ENCODE data around the gene XPNPEP3.
A peak's percentile ranks its signal among the peaks of the same experiment; 100 is the strongest.

Gene XPNPEP3

DNA sequence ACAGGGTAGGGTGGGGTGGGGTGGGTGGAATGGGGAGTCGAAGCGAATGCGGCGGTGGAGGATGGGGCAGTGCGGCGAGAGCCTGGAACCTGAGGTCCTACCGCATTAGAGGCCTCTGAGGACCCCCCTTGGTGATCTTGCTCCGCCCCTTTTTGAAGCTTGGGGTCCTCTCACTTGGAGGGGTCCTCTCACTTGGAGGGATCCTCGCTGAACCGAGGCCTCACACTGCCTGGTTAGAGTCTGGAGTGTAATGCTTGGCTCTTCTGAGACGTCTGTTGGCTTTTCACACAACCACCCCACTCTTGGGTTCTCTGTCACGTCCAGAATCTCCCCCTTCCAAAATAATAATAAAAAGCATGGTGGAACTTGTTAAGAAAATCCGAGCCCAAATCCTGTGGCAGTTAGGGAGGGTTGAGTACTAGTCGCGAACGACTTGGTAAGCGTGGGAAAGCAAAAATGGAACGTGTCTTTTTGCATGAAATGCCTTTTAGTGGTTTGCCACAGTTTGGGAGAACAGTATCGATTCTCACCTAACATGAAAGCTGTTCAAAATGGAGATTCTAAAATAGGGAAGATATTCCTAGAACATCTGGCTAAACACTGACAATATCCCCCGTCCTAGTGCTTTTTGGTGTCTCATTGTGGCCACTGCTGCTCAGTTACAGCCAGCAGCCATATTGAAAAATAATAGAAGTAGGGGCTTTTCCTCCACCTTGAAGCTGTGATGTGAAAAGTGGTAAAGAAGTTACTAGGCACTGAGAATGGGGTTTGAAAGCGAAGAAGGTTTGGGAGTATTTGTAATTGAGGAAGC is 95.1 kb downstream of the XPNPEP3 start:
- DNase-seq (ENCODE audit: extremely low read depth, low read depth): no peak
- TF ChIP-seq, protein P1, sequence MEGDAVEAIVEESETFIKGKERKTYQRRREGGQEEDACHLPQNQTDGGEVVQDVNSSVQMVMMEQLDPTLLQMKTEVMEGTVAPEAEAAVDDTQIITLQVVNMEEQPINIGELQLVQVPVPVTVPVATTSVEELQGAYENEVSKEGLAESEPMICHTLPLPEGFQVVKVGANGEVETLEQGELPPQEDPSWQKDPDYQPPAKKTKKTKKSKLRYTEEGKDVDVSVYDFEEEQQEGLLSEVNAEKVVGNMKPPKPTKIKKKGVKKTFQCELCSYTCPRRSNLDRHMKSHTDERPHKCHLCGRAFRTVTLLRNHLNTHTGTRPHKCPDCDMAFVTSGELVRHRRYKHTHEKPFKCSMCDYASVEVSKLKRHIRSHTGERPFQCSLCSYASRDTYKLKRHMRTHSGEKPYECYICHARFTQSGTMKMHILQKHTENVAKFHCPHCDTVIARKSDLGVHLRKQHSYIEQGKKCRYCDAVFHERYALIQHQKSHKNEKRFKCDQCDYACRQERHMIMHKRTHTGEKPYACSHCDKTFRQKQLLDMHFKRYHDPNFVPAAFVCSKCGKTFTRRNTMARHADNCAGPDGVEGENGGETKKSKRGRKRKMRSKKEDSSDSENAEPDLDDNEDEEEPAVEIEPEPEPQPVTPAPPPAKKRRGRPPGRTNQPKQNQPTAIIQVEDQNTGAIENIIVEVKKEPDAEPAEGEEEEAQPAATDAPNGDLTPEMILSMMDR (IDR thresholded peaks at IDR 0.05; ENCODE audit: low read depth, low read length): no peak

DNA sequence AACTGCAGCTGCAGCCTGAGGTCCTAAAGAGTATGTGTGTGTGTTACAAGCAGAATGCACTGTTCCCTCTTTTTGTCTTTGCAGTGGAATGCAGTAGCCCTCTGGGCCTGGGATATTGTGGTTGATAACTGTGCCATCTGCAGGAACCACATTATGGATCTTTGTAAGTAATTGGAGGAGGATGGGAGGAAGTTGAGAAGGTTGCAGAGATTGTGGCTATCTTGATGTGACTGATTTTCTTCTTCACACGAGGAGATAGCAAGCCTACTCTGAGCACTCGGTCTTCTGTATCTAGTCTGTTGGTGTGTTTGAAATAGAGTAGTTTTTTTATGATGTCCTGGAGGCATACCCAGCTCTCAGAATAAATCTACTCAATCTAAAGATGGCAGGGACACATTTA is 96.5 kb downstream of the XPNPEP3 start:
- DNase-seq (ENCODE audit: extremely low read depth, low read depth): no peak
- TF ChIP-seq, protein P1 (IDR thresholded peaks at IDR 0.05; ENCODE audit: low read depth, low read length): no peak

DNA sequence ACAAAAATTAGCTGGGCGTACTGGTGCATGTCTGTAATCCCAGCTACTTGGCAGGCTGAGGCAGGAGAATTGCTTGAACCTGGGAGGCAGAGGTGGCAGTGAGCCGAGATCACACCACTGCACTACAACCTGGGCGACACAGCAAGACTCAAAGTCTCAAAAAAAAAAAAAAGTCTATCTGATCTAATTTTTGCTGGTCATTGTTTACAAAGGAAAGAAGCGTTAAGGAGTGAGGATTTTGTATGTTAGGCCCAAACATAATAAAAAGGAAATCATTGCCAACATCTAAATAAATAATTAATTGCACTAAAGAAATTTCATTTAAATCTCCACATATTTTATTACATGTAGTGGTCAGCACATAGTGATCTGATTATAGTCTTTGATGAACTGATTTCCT is 97.2 kb downstream of the XPNPEP3 start:
- TF ChIP-seq, protein P1 (IDR thresholded peaks at IDR 0.05; ENCODE audit: low read depth, low read length): no peak
- no peak for DNase-seq (ENCODE audit: extremely low read depth, low read depth)

DNA sequence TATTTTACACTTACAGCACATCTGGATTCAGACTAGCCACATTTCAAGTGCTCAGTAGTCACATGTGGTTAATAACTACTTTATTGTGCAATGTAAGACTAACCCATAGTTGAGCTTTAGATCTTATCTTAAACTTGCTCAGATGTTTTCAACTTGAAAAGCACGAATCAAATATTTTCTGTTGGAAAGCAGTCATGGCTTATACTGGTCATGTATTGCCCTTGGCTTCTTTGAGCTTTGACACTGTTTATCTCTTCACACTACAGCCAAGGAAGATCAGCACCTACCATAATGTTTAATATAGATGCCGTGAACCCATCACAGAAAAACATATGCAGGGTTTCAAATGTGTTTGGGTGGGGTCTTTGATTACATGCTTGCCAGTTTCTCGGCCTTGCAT is 98.6 kb downstream of the XPNPEP3 start:
- TF ChIP-seq, protein P1 (IDR thresholded peaks at IDR 0.05; ENCODE audit: low read depth, low read length): no peak
- peak; percentile 20 for DNase-seq (ENCODE audit: extremely low read depth, low read depth)

DNA sequence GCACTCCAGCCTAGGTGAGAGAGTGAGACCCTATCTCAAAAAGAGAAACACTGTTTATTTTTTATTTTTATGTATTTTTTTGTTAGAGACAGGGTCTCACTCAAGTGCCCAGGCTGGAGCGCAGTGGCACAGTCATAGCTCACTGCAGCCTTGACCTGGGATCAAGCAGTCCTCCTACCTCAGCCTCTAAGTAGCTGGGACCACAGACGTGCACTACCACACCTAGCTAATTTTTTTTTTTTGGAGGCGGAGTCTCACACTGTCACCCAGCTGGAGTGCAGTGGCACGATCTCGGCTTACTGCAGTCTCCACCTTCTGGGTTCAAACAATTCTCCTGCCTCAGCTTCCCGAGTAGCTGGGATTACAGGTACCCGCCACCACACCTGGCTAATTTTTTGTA is 100.7 kb downstream of the XPNPEP3 start:
- TF ChIP-seq, protein P1 (IDR thresholded peaks at IDR 0.05; ENCODE audit: low read depth, low read length): no peak
- DNase-seq (ENCODE audit: extremely low read depth, low read depth): no peak

DNA sequence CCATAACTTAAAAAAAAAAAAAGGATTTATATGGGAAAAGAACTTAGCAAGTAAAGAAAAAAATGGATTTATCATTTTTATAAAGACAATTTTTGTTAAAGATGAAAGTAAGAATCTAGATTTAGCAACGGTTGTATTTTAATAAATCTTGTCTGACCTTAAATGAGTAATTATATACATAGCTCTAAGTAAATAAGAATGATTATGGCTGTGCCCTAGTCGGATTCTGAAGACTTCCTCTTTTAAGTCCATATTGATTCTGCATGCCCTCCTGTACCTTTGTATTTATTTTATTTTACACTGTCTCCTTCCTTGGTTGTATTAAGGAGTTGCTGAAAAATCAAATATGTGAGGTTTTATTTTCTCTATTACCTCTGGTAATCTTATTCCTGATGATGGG is 101.4 kb downstream of the XPNPEP3 start:
- DNase-seq (ENCODE audit: extremely low read depth, low read depth): no peak
- TF ChIP-seq, protein P1 (IDR thresholded peaks at IDR 0.05; ENCODE audit: low read depth, low read length): no peak

DNA sequence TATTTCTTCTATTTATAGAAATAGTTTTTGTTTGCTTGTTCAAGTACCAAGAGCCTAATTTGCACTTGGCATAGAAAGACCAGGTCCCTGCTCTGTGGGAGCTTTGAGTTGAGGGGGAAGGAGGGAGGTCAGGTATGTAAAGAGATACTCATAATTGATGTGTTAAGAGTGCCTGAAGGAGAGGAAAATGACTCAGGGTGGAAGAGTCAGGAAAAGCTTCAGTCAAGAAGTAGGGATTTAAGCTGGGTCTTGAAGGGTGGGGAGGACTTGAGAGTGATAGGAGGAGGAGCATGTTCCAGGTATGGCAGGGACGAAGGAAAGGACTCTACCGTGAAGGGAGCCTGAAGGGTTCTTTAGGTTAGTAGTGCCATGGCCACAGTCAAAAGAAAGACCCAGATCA is 103.2 kb downstream of the XPNPEP3 start:
- no peak for DNase-seq (ENCODE audit: extremely low read depth, low read depth)
- TF ChIP-seq, protein P1 (IDR thresholded peaks at IDR 0.05; ENCODE audit: low read depth, low read length): no peak

Data from AG09319 (cell line).